GM19035 (cell line): ENCODE measurements around the gene FOXP3.

Source experiments
- ATAC-seq: cut with Tn5 transposase; IDR thresholded peaks from one replicate; pipeline ENCODE4 v1.9.1; 2021; ENCODE audit not compliant: unreplicated experiment

FOXP3 gene

DNA sequence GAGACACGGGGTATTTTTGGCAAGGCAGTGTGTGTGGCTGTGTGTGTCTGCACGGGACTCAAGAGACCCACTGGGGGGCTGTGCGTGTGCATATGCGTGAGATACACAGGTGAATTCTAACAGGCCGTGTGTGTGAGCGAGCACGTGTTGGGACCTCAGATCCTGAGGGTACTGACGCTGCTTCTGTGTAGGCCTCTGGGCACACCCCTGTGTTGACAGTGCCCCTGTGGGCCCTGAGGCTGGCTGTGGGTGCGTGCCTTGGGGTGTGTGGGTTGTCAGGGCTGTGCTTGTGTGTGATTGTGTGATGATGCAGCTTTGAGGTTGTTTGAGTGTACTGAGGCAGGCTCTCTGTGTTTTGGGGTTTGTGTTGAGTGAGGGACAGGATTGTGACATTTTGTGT is 13.9 kb downstream of the FOXP3 start:
- no peak for ATAC-seq

- ATAC-seq = no peak
Observed at GRCh38 chrX:49250066-49250465, 14.4 kb downstream of the FOXP3 start.

DNA sequence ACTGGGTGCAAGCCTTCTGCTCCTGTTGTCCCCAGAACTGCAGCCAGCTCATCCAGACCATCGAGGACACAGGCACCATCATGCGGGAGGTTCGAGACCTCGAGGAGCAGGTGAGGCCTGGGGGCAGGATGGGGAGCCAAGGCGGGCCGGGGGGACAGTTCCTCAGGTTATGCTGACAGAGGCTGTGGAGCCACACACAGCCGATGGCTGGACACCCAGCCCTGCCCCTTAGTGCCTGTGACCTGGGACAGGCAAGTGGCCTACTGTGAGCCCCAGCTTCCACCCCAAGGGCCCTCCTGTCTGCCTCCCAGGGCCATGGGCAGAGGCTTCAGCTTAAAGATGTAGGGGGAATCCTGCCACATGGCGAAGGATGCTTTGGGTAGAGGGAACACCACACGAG is 14.9 kb downstream of the FOXP3 start:
- no peak for ATAC-seq

DNA sequence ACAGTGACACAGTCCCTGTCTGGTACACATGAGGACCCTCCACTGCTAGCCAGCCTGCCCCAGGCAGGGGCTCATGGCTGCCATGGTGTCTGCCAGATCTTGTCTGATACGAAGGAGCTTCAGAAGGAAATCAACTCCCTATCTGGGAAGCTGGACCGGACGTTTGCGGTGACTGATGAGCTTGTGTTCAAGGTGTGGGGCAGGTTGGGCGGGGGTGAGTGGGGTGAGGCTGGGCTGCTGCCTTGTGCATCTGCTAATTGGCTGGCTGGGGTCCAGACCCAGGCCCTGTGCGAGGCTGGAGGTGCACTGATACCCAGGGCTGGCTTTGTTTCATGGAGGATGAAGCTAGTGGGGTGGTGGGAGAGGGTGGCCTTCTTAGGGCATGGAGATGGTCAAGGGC is 15.4 kb downstream of the FOXP3 start:
- ATAC-seq = no peak

GRCh38 chrX:49247916-49248811 is 16.3 kb downstream of the FOXP3 start:
- ATAC-seq = no peak

- ATAC-seq = no peak
Observed at GRCh38 chrX:49247346-49247745, 17.2 kb downstream of the FOXP3 start.

DNA sequence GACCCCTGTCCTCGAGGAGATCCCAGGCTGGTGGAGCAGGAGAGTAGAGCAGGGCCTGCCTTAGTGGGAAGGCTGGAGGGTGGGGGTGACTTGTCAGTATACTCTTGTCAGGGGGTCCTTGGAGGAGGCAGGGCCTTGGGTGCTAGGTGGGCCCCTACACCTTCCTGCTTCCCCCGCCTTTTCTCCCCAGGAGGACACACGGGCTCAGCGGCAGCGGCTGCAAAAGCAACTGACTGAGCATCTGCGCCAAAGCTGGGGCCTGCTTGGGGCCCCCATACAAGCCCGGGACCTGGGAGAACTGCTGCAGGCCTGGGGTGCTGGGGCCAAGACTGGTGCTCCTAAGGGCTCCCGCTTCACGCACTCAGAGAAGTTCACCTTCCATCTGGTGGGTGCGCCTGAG is 18.0 kb downstream of the FOXP3 start:
- no peak for ATAC-seq

- ATAC-seq = no peak
Observed at GRCh38 chrX:49244207-49244606, 20.3 kb downstream of the FOXP3 start.

- ATAC-seq = no peak
Observed at GRCh38 chrX:49243166-49243565, 21.3 kb downstream of the FOXP3 start.

DNA sequence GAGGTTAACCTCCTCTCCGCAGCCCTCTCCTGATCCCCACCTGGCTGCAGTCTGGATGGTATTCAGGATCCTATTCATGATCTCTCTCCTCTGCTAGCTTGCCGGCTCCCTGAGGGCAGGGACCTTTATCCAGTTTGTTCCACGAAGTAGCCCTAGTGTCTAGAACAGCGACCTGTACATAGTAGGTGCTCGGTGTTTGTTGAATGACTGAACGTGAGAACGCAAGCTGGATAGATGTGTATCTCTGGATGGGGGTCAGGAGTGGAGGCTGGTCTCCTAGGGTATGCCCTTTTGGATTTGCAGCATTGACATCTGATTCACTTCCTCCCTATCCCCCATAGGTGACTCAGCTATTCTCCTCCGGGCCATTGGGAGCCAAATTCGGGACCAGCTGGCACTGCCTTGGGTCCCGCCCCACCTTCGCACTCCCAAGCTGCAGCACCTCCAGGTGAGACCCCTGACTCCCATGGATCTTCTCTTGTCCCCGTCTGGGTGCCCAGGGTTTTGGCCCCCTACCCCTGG is 21.9 kb downstream of the FOXP3 start:
- ATAC-seq = no peak

DNA sequence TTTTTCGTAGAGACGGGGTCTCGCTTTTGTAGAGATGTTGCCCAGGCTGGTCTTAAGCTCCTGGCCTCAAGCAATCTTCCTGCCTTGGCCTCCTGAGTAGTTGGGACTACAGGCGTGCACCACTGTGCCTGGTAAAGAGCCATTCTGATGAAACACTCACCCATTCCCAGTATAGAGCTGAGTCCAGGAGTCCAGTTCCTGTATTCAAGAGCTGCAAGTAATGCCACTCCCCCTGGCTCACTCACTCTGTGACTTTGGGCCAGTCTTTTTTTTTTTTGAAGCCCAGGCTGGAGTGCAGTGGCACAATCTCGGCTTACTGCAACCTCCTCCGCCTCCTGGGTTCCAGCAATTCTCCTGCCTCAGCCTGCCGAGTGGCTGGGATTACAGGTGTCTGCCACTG is 25.8 kb downstream of the FOXP3 start:
- ATAC-seq = no peak

GRCh38 chrX:49237060-49237459 is 27.4 kb downstream of the FOXP3 start:
- no peak for ATAC-seq

DNA sequence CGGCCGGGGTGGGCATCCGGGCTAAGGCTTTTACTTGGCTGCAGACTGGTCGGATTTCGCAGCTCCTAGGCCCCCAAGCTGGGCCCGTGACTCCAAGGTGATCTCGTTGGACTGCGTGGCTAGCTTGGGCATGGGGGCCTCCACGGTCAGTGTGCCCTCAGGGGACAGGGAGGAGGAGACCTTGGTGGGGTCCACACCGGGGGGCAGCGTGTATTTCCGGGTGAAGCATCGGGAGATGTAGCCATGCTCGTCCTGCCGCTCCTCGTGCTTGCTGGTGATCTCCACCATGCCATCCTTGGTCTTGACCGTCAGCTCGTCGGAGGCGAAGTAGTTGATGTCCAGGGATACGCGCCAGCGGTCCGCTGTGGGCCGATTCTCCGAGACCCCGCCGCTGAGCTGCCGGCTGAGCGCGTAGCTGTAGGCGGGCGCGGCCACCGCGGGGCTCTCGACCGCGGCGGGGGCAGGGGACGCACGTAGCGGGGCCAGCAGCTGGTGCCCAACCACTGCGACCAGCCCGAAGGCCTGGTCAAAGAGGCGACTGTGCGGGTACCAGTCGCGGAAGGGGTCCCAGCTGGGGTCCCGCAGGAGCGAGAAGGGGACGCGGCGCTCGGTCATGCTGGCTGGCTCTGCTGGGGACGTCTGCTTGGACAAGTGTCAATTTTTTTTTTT is 30.5 kb downstream of the FOXP3 start:
- no peak for ATAC-seq

GRCh38 chrX:49233176-49233575 is 31.3 kb downstream of the FOXP3 start, which contains the start of gene CACNA1F:
Gene CACNA1F, minus strand, starts transcription at chrX:49233340. Its CDS starts 31 bp downstream, at chrX:49233309.
- no peak for ATAC-seq

- ATAC-seq = no peak
Observed at GRCh38 chrX:49232525-49232924, 32.0 kb downstream of the FOXP3 start.

DNA sequence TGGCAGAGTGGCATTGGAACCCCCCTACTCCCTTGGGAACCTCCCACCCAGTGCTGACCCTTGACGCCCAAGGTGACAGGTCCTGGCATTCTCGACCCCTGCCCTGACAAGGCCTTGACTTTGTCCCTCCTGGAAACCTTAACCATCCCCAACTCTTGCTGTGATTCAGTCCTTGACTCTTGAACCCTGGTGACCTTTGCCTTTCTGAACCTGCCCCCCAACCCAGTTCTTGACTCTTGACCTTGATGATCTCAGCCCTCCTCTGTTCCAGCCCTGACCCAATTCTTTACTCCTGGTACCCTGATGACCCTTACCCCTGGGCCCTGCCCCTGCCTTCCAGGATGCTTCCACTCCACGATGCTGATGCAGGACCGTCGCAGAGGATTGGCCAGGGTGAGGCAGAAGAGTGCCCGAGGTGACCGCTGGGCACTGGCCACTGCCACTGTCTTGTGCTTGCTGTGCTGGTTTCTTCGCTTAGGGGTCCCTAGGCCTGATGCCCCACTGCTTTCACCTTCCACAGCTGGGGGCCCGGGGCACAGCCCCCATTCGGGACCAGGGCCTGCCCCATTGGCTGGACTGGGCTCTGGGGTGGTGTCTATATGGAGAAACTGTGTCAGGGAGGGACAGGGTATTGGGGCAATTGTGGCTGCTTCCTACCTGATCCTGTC is 33.0 kb downstream of the FOXP3 start:
- ATAC-seq = no peak

GRCh38 chrX:49230500-49231232 is 33.8 kb downstream of the FOXP3 start:
- ATAC-seq = peak; percentile 68

DNA sequence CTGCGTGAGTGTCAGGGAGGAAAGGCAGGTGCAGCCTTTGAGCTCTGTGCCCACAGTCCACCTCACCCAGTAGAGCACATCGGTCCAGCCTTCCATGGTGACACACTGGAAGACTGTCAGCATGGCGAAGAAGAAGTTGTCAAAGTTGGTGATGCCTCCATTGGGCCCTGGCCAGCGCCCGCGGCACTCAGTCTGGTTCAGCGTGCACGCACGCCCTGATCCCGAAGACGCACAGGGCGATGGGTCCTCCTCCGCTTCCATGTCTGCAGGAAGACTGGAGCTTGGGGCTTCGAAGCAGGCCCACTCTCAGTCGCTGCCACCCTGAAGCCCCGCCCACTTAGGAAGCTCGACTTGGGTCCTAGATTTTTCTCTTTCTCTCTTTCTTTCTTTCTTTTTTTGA is 36.3 kb downstream of the FOXP3 start:
- ATAC-seq = no peak

GRCh38 chrX:49227726-49228125 is 36.8 kb downstream of the FOXP3 start:
- ATAC-seq = no peak

GRCh38 chrX:49226946-49227345 is 37.6 kb downstream of the FOXP3 start:
- no peak for ATAC-seq

DNA sequence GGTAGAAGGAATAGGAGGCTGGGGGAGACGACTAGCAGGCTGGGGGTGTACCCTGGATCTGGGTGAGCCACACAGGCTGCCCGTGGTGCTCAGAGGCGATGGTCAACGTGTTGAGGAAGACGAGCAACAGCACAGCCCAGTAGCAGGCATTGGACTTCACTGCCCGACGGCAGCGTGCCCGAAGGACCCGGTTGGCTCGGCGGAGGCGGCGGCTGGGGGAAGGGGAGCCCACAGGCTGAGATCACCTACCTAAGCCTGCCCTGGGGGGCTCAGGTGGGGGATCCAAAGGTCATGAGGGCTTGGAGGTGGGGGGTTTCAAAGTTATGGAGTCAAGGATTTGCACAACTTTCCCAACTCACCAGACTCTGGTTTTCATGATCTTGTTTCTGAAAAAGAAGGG is 38.7 kb downstream of the FOXP3 start:
- no peak for ATAC-seq
